Stimulated activated CD8-positive, alpha-beta memory T cell treated with anti-CD3 and anti-CD28 coated beads, Interleukin-15, amount 100 ng/mL, for 48 hours (primary cell): Measurements from ENCODE around the gene VSIG2.
"Not testable (repeated sequence)": the region's sequence is repeated elsewhere in the genome, so short reads cannot be mapped to it uniquely, and the experiment has no call there.

Experiments
- DNase-seq, 2 donors: peaks; one replicate each; pipeline ENCODE4 v3.0.0-alpha.2; 2020; ENCODE audit warnings: low read depth in 2 of 2

Gene VSIG2

GRCh38 chr11:124751741-124752470 lies at the start of gene VSIG2:
Gene VSIG2 (minus strand): TSS chr11:124752255. CDS start chr11:124752137, 118 bp downstream.
- DNase-seq = no peak

- no peak for DNase-seq
Observed at GRCh38 chr11:124801014-124801413, 49.0 kb upstream of the VSIG2 start.

GRCh38 chr11:124800226-124800929 lies 48.3 kb upstream of the VSIG2 start, which contains the start of gene MSANTD2:
Gene MSANTD2 (minus strand): TSS chr11:124800406. CDS start chr11:124800380, 26 bp downstream.
- DNase-seq = peak; percentile 75 to 78

- peak; percentile 11 to 17 for DNase-seq
Observed at GRCh38 chr11:124799348-124800225, 47.5 kb upstream of the VSIG2 start.

GRCh38 chr11:124798991-124799347 lies 46.9 kb upstream of the VSIG2 start:
- DNase-seq = no peak

- no peak for DNase-seq
Observed at GRCh38 chr11:124796312-124796711, 44.3 kb upstream of the VSIG2 start.

- DNase-seq = no peak
Observed at GRCh38 chr11:124793466-124794278, 41.6 kb upstream of the VSIG2 start.

GRCh38 chr11:124791626-124792341 lies 39.7 kb upstream of the VSIG2 start:
- no peak for DNase-seq

GRCh38 chr11:124788521-124788920 lies 36.5 kb upstream of the VSIG2 start:
- no peak for DNase-seq

GRCh38 chr11:124784051-124784450 lies 32.0 kb upstream of the VSIG2 start:
- no peak for DNase-seq

- no peak for DNase-seq
Observed at GRCh38 chr11:124783002-124783401, 30.9 kb upstream of the VSIG2 start.

- no peak for DNase-seq
Observed at GRCh38 chr11:124779568-124779967, 27.5 kb upstream of the VSIG2 start.

GRCh38 chr11:124778281-124778680 lies 26.2 kb upstream of the VSIG2 start:
- DNase-seq = no peak

GRCh38 chr11:124776865-124777645 lies 25.0 kb upstream of the VSIG2 start:
- no peak for DNase-seq

- not testable (repeated sequence) for DNase-seq
Observed at GRCh38 chr11:124770959-124771358, 18.9 kb upstream of the VSIG2 start.

- DNase-seq = no peak
Observed at GRCh38 chr11:124769806-124770774, 18.0 kb upstream of the VSIG2 start.

- DNase-seq = no peak
Observed at GRCh38 chr11:124768914-124769313, 16.9 kb upstream of the VSIG2 start.

- no peak for DNase-seq
Observed at GRCh38 chr11:124766156-124766555, 14.1 kb upstream of the VSIG2 start.
